Measurements from ENCODE around the gene PBX3. TPM values are rescaled to one million over a fixed set of nuclear protein-coding genes. Genes with fewer than 3 reads are reported as not detected.

PBX3 gene
- total RNA-seq, 1 donor, result 62.4 TPM

DNA sequence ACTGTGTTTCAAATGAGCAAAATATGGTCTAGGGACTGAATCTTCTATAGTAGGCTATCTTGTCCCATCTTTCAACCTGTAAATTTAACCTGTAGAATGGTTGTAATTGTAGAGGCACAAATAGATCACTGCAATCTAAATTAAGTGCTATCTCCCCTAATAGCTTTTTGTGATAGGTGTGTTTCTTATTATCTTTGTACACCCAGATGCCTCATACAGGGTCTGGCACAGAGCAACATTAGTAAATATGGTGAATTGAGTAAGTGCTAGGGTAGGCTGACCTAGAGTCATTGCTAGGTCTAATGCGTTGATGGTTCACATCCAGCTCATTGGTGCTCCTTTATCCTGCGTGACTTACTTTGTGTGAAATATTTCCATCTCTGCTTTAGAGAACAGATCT lies 100.6 kb downstream of the PBX3 start:
- no peak for TF ChIP-seq CTCF (IDR thresholded peaks at IDR 0.05; ENCODE audit: insufficient read depth, low read length)
- no peak for DNase-seq (ENCODE audit: low read depth)
- H3K4me3 ChIP-seq (ENCODE audit: low read depth, low read length), result no peak overlapping the region

GRCh38 chr9:125850106-125850632 lies 103.0 kb downstream of the PBX3 start:
- no peak overlapping the region for H3K4me3 ChIP-seq (ENCODE audit: low read depth, low read length)
- no peak for TF ChIP-seq CTCF (IDR thresholded peaks at IDR 0.05; ENCODE audit: insufficient read depth, low read length)
- DNase-seq (ENCODE audit: low read depth), result no peak

GRCh38 chr9:125850763-125851162 lies 103.6 kb downstream of the PBX3 start:
- DNase-seq (ENCODE audit: low read depth), result no peak
- TF ChIP-seq CTCF (IDR thresholded peaks at IDR 0.05; ENCODE audit: insufficient read depth, low read length), result no peak

GRCh38 chr9:125851979-125852378 lies 104.8 kb downstream of the PBX3 start:
- no peak overlapping the region for H3K4me3 ChIP-seq (ENCODE audit: low read depth, low read length)
- no peak for TF ChIP-seq CTCF (IDR thresholded peaks at IDR 0.05; ENCODE audit: insufficient read depth, low read length)
- peak; percentile 41 for DNase-seq (ENCODE audit: low read depth)

More at GRCh38 chr9:125850763-125851162, 103.6 kb downstream of the PBX3 start:
- no peak overlapping the region for H3K4me3 ChIP-seq (ENCODE audit: low read depth, low read length)

DNA sequence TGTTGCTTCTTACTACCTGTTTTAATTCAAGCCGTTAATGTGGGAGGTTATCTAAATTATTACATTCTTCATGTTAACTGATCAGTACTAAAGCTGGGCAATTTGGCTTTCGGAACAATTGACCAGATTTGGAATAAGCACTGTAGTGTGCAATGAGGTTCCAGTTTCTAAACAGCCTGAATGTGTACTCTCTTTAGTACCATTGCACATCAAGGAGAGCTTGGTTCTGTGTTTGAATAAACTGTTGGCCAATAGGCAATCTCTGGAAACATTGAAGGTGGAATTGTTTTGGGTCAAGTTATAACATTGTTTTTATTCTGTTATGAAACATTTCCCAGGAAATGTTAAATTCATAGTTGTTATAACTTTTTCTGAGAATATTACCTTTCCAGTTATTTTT lies 105.2 kb downstream of the PBX3 start:
- no peak for DNase-seq (ENCODE audit: low read depth)
- H3K4me3 ChIP-seq (ENCODE audit: low read depth, low read length), result no peak overlapping the region
- no peak for TF ChIP-seq CTCF (IDR thresholded peaks at IDR 0.05; ENCODE audit: insufficient read depth, low read length)

DNA sequence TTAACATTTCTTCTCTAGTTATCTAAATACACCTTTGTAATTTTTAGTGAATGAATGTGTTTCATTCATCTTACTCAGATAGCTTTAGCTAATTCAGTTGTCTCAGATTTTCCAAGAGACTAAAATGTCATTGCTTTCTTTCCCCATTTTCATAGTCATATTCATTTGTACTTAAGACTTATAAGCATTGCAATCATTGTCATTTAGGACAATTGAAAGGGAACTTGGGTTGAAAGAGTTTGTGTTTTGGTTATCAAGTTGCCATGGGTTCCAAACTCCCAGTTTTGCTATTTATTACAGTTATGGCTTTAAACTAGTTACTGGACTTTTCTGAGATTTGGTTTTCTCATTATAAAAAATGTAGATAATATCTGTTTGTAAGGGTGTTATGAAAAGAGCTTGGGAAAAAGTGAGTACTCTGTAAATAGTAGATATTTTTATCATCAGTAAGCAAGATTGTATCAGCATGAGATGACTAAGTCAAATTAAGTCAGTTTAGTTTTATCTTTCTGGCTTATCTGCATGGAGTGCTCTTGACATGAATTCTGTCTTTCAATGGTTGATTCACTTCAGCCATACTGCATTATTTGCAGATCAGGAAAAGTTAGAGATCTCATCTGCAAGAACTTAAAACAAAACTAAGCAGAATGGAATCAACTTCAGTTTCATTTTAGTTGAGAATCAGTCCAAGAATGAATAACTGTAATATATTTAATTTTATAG lies 107.5 kb downstream of the PBX3 start:
- no peak for TF ChIP-seq CTCF (IDR thresholded peaks at IDR 0.05; ENCODE audit: insufficient read depth, low read length)
- no peak overlapping the region for H3K4me3 ChIP-seq (ENCODE audit: low read depth, low read length)
- DNase-seq (ENCODE audit: low read depth), result peak; percentile 51
